ENCODE measurements around the gene LEMD2. TPM values are rescaled to one million over a fixed set of nuclear protein-coding genes. Genes with fewer than 3 reads are reported as not detected.
"Not testable (repeated sequence)": the region's sequence is repeated elsewhere in the genome, so short reads cannot be mapped to it uniquely, and the experiment has no call there.

The LEMD2 gene
- total RNA-seq, 5 donors from 2014 or later (not counting 1 experiment from before 2014, with no cell fraction given): 115 to 125 (median 118) TPM

GRCh38 chr6:33832831-33833230 lies 43.9 kb upstream of the LEMD2 start:
- CTCF ChIA-PET; H3K27ac Mint-ChIP-seq; H3K36me3 ChIP-seq (ENCODE audit: control insufficient read depth in 2 of 2, extremely low read depth in 1 of 2, insufficient read depth in 1 of 2, low read length in 1 of 2); H3K4me3 ChIP-seq (ENCODE audit: control insufficient read depth in 1 of 2, extremely low read depth in 1 of 2, low read length in 1 of 2); H3K4me1 ChIP-seq (ENCODE audit: control insufficient read depth in 1 of 2, extremely low read depth in 1 of 2, insufficient read depth in 2 of 2, low read length in 2 of 2); H3K9me3 Mint-ChIP-seq; H3K4me1 Mint-ChIP-seq; H3K36me3 Mint-ChIP-seq; ATAC-seq (replicated peaks in 1 of 4); POLR2A ChIA-PET; H3K9me3 ChIP-seq; H3K4me3 Mint-ChIP-seq; DNase-seq; H3K27ac ChIP-seq (ENCODE audit: low read length): not testable (repeated sequence)
- peaks cover 0 to 42% of the 10 kb centered on the region in 2 experiments for H3K27me3 ChIP-seq (replicated peaks in 1 of 2; ENCODE audit: control insufficient read depth in 2 of 2, extremely low read depth in 1 of 2, insufficient read depth in 2 of 2, low read length in 1 of 2)
- WGBS (ENCODE audit: insufficient coverage): 97% methylated on average over 14 of the region's 32 CpGs
- H3K27me3 Mint-ChIP-seq: peaks cover 4 to 21% of the 10 kb centered on the region in 2 donors

- H3K27me3 Mint-ChIP-seq: peaks cover 4 to 21% of the 10 kb centered on the region in 2 donors
- CTCF ChIA-PET: interaction anchor here in 1 of 2 donors (0.6 kb wide), 2 partner anchors 61 to 222 kb away, joined by 3 to 7 read pairs; no protein-coding TSS in a partner anchor
- H3K36me3 Mint-ChIP-seq; H3K27ac Mint-ChIP-seq; ATAC-seq (replicated peaks in 1 of 4); H3K36me3 ChIP-seq (ENCODE audit: control insufficient read depth in 2 of 2, extremely low read depth in 1 of 2, insufficient read depth in 1 of 2, low read length in 1 of 2); H3K9me3 ChIP-seq; POLR2A ChIA-PET; H3K9me3 Mint-ChIP-seq; H3K4me1 ChIP-seq (ENCODE audit: control insufficient read depth in 1 of 2, extremely low read depth in 1 of 2, insufficient read depth in 2 of 2, low read length in 2 of 2); H3K4me3 ChIP-seq (ENCODE audit: control insufficient read depth in 1 of 2, extremely low read depth in 1 of 2, low read length in 1 of 2); DNase-seq; H3K27ac ChIP-seq (ENCODE audit: low read length); H3K4me3 Mint-ChIP-seq; H3K4me1 Mint-ChIP-seq: not testable (repeated sequence)
- 100% methylated on average over 1 of the region's 5 CpGs for WGBS (ENCODE audit: insufficient coverage)
- H3K27me3 ChIP-seq (replicated peaks in 1 of 2; ENCODE audit: control insufficient read depth in 2 of 2, extremely low read depth in 1 of 2, insufficient read depth in 2 of 2, low read length in 1 of 2): peaks cover 0 to 38% of the 10 kb centered on the region in 2 experiments
Observed at GRCh38 chr6:33831725-33832124, 42.8 kb upstream of the LEMD2 start.

- no peak overlapping the region for H3K4me3 Mint-ChIP-seq
- Histone ChIP-seq H3K4me3 (ENCODE audit: control insufficient read depth in 1 of 2, extremely low read depth in 1 of 2, low read length in 1 of 2) (no peak overlapping the region), H3K9me3 (no peaks in the 10 kb centered on the region), H3K27ac (ENCODE audit: low read length) (no peak overlapping the region), H3K27me3 (replicated peaks in 1 of 2; ENCODE audit: control insufficient read depth in 2 of 2, extremely low read depth in 1 of 2, insufficient read depth in 2 of 2, low read length in 1 of 2) (peaks cover 0 to 37% of the 10 kb centered on the region in 2 experiments), H3K4me1 (ENCODE audit: control insufficient read depth in 1 of 2, extremely low read depth in 1 of 2, insufficient read depth in 2 of 2, low read length in 2 of 2) (no peaks in the 10 kb centered on the region), H3K36me3 (ENCODE audit: control insufficient read depth in 2 of 2, extremely low read depth in 1 of 2, insufficient read depth in 1 of 2, low read length in 1 of 2) (no peaks in the 10 kb centered on the region)
- H3K4me1 Mint-ChIP-seq: no peaks in the 10 kb centered on the region
- WGBS (ENCODE audit: insufficient coverage): 73% methylated on average over 19 of the region's 21 CpGs
- peaks cover 4 to 19% of the 10 kb centered on the region in 2 donors for H3K27me3 Mint-ChIP-seq
- no peak overlapping the region for H3K27ac Mint-ChIP-seq
- POLR2A ChIA-PET: no interaction called here
- ATAC-seq (replicated peaks in 1 of 4): no peak
- H3K36me3 Mint-ChIP-seq: no peaks in the 10 kb centered on the region
- DNase-seq: no peak
- no peaks in the 10 kb centered on the region for H3K9me3 Mint-ChIP-seq
- CTCF ChIA-PET: no interaction called here
Observed at GRCh38 chr6:33830635-33831240, 41.8 kb upstream of the LEMD2 start.

- Mint-ChIP-seq H3K9me3 (no peaks in the 10 kb centered on the region), H3K4me3 (no peak overlapping the region), H3K36me3 (no peaks in the 10 kb centered on the region), H3K27me3 (peaks cover 4 to 13% of the 10 kb centered on the region in 2 donors), H3K4me1 (no peaks in the 10 kb centered on the region), H3K27ac (no peak overlapping the region)
- H3K36me3 ChIP-seq (ENCODE audit: control insufficient read depth in 2 of 2, extremely low read depth in 1 of 2, insufficient read depth in 1 of 2, low read length in 1 of 2): no peaks in the 10 kb centered on the region
- no peak overlapping the region for H3K27ac ChIP-seq (ENCODE audit: low read length)
- no peaks in the 10 kb centered on the region for H3K9me3 ChIP-seq
- ATAC-seq (replicated peaks in 1 of 4) (no peak), DNase-seq (no peak)
- POLR2A ChIA-PET: no interaction called here
- H3K27me3 ChIP-seq (replicated peaks in 1 of 2; ENCODE audit: control insufficient read depth in 2 of 2, extremely low read depth in 1 of 2, insufficient read depth in 2 of 2, low read length in 1 of 2): peaks cover 0 to 33% of the 10 kb centered on the region in 2 experiments
- H3K4me1 ChIP-seq (ENCODE audit: control insufficient read depth in 1 of 2, extremely low read depth in 1 of 2, insufficient read depth in 2 of 2, low read length in 2 of 2): no peaks in the 10 kb centered on the region
- CTCF ChIA-PET: no interaction called here
- WGBS (ENCODE audit: insufficient coverage): 68% methylated on average over 13 of the region's 15 CpGs
- H3K4me3 ChIP-seq (ENCODE audit: control insufficient read depth in 1 of 2, extremely low read depth in 1 of 2, low read length in 1 of 2): no peak overlapping the region
Observed at GRCh38 chr6:33828764-33829731, 40.1 kb upstream of the LEMD2 start.

GRCh38 chr6:33828452-33828763 lies 39.5 kb upstream of the LEMD2 start:
- Histone ChIP-seq H3K9me3 (no peaks in the 10 kb centered on the region), H3K4me3 (ENCODE audit: control insufficient read depth in 1 of 2, extremely low read depth in 1 of 2, low read length in 1 of 2) (no peak overlapping the region), H3K36me3 (ENCODE audit: control insufficient read depth in 2 of 2, extremely low read depth in 1 of 2, insufficient read depth in 1 of 2, low read length in 1 of 2) (no peaks in the 10 kb centered on the region), H3K4me1 (ENCODE audit: control insufficient read depth in 1 of 2, extremely low read depth in 1 of 2, insufficient read depth in 2 of 2, low read length in 2 of 2) (no peaks in the 10 kb centered on the region), H3K27me3 (replicated peaks in 1 of 2; ENCODE audit: control insufficient read depth in 2 of 2, extremely low read depth in 1 of 2, insufficient read depth in 2 of 2, low read length in 1 of 2) (peaks cover 0 to 29% of the 10 kb centered on the region in 2 experiments), H3K27ac (ENCODE audit: low read length) (no peak overlapping the region)
- no peak overlapping the region for H3K4me3 Mint-ChIP-seq
- ATAC-seq (replicated peaks in 1 of 4) (no peak), DNase-seq (no peak)
- ChIA-PET POLR2A (no interaction called here), CTCF (no interaction called here)
- H3K27ac Mint-ChIP-seq: no peak overlapping the region
- no peaks in the 10 kb centered on the region for H3K36me3 Mint-ChIP-seq
- no peaks in the 10 kb centered on the region for H3K4me1 Mint-ChIP-seq
- WGBS (ENCODE audit: insufficient coverage): 71% methylated on average over 3 of the region's 4 CpGs
- H3K9me3 Mint-ChIP-seq: no peaks in the 10 kb centered on the region
- peaks cover 4 to 13% of the 10 kb centered on the region in 2 donors for H3K27me3 Mint-ChIP-seq

GRCh38 chr6:33827546-33828451 lies 38.9 kb upstream of the LEMD2 start:
- peaks cover 4 to 16% of the 10 kb centered on the region in 2 donors for H3K27me3 Mint-ChIP-seq
- no peak overlapping the region for H3K27ac ChIP-seq (ENCODE audit: low read length)
- no peaks in the 10 kb centered on the region for H3K36me3 Mint-ChIP-seq
- ATAC-seq (replicated peaks in 1 of 4) (no peak), DNase-seq (no peak)
- no peaks in the 10 kb centered on the region for H3K9me3 Mint-ChIP-seq
- H3K36me3 ChIP-seq (ENCODE audit: control insufficient read depth in 2 of 2, extremely low read depth in 1 of 2, insufficient read depth in 1 of 2, low read length in 1 of 2): no peaks in the 10 kb centered on the region
- no peaks in the 10 kb centered on the region for H3K9me3 ChIP-seq
- ChIA-PET POLR2A (interaction anchor here in 1 of 2 donors (0.6 kb wide), 1 partner anchor 33 kb away, joined by 4 read pairs; no protein-coding TSS in a partner anchor), CTCF (no interaction called here)
- H3K4me3 Mint-ChIP-seq: no peak overlapping the region
- WGBS (ENCODE audit: insufficient coverage): 90% methylated on average over 6 of the region's 14 CpGs
- no peaks in the 10 kb centered on the region for H3K4me1 Mint-ChIP-seq
- no peaks in the 10 kb centered on the region for H3K4me1 ChIP-seq (ENCODE audit: control insufficient read depth in 1 of 2, extremely low read depth in 1 of 2, insufficient read depth in 2 of 2, low read length in 2 of 2)
- peaks cover 0 to 30% of the 10 kb centered on the region in 2 experiments for H3K27me3 ChIP-seq (replicated peaks in 1 of 2; ENCODE audit: control insufficient read depth in 2 of 2, extremely low read depth in 1 of 2, insufficient read depth in 2 of 2, low read length in 1 of 2)
- no peak overlapping the region for H3K27ac Mint-ChIP-seq
- no peak overlapping the region for H3K4me3 ChIP-seq (ENCODE audit: control insufficient read depth in 1 of 2, extremely low read depth in 1 of 2, low read length in 1 of 2)

Measured in T-cell (primary cell).